Measurements from ENCODE around the gene P2RX3.

P2RX3 gene

GRCh38 chr11:57306161-57306876 is 31.8 kb upstream of the P2RX3 start:
- no peak for DNase-seq (ENCODE audit: low read depth)
- H3K4me3 ChIP-seq (ENCODE audit: low read length): peak overlapping the region; percentile 84
- TF ChIP-seq CTCF (IDR thresholded peaks at IDR 0.05; ENCODE audit: insufficient read depth, low read depth, low read length, missing control alignments): no peak

- no peak for DNase-seq (ENCODE audit: low read depth)
- TF ChIP-seq CTCF (IDR thresholded peaks at IDR 0.05; ENCODE audit: insufficient read depth, low read depth, low read length, missing control alignments): no peak
- peak overlapping the region; percentile 84 for H3K4me3 ChIP-seq (ENCODE audit: low read length)
Observed at GRCh38 chr11:57306940-57307565, 31.1 kb upstream of the P2RX3 start.

GRCh38 chr11:57307666-57308270 is 30.4 kb upstream of the P2RX3 start:
- peak overlapping the region; percentile 84 for H3K4me3 ChIP-seq (ENCODE audit: low read length)
- DNase-seq (ENCODE audit: low read depth): peak; percentile 84
- no peak for TF ChIP-seq CTCF (IDR thresholded peaks at IDR 0.05; ENCODE audit: insufficient read depth, low read depth, low read length, missing control alignments)

GRCh38 chr11:57308426-57309060 is 29.6 kb upstream of the P2RX3 start:
- H3K4me3 ChIP-seq (ENCODE audit: low read length): peak overlapping the region; percentile 84
- no peak for TF ChIP-seq CTCF (IDR thresholded peaks at IDR 0.05; ENCODE audit: insufficient read depth, low read depth, low read length, missing control alignments)
- no peak for DNase-seq (ENCODE audit: low read depth)

GRCh38 chr11:57309106-57310059 is 28.8 kb upstream of the P2RX3 start:
- no peak for TF ChIP-seq CTCF (IDR thresholded peaks at IDR 0.05; ENCODE audit: insufficient read depth, low read depth, low read length, missing control alignments)
- peak overlapping the region; percentile 84 for H3K4me3 ChIP-seq (ENCODE audit: low read length)
- DNase-seq (ENCODE audit: low read depth): no peak

- no peak for TF ChIP-seq CTCF (IDR thresholded peaks at IDR 0.05; ENCODE audit: insufficient read depth, low read depth, low read length, missing control alignments)
- no peak for DNase-seq (ENCODE audit: low read depth)
- peak overlapping the region; percentile 84 for H3K4me3 ChIP-seq (ENCODE audit: low read length)
Observed at GRCh38 chr11:57310091-57310490, 28.1 kb upstream of the P2RX3 start.
